SK-N-MC (cell line): ENCODE measurements around the gene NDRG3.
A peak's percentile ranks its signal among the peaks of the same experiment; 100 is the strongest.

Experiments used
- DNase-seq: peaks from one replicate; pipeline ENCODE4 v3.0.0-alpha.2; 2011; ENCODE audit warnings: low read depth, low spot score
- H3K27ac ChIP-seq: fragments of 200-600 bp; sonication (generic); 2 replicates; pipeline ENCODE4 v1.5.1; 2016; ENCODE audit warnings: mixed run types
- H3K36me3 ChIP-seq: fragments of 200-600 bp; sonication (generic); 2 replicates; pipeline ENCODE4 v1.6.1; 2017; ENCODE audit warnings: antibody characterized with exemption, low read length, mixed read lengths; ENCODE audit not compliant: insufficient read depth
- H3K4me3 ChIP-seq: fragments of 200-600 bp; sonication (generic); 2 replicates; pipeline ENCODE4 v1.5.1; 2016
- H3K9ac ChIP-seq: fragments of 200-600 bp; sonication (generic); 2 replicates; pipeline ENCODE4 v1.8.0; 2017; ENCODE audit warnings: mixed run types, mixed read lengths; ENCODE audit not compliant: insufficient read length
- H3K9me3 ChIP-seq: fragments of 200-600 bp; sonication (generic); 2 replicates; pipeline ENCODE4 v1.6.1; 2017; ENCODE audit warnings: low read depth, mild to moderate bottlenecking, antibody characterized with exemption, low read length, moderate library complexity, mixed read lengths
- EZH2 ChIP-seq: fragments of 200-600 bp; sonication (generic); IDR thresholded peaks from one replicate; pipeline ENCODE4 v1.6.1; 2017; ENCODE audit warnings: antibody characterized with exemption
- FOXP2 ChIP-seq: optimal IDR thresholded peaks from 2 replicates; pipeline ENCODE3; 2011; ENCODE audit warnings: mild to moderate bottlenecking, moderate library complexity; ENCODE audit not compliant: insufficient read depth; ENCODE audit errors: extremely low read length, control extremely low read depth
- POLR2AphosphoS5 ChIP-seq: IDR thresholded peaks from 2 replicates; pipeline ENCODE4 v1.6.1; 2012; ENCODE audit warnings: mild to moderate bottlenecking, low read depth, low read length, borderline replicate concordance

The NDRG3 gene

GRCh38 chr20:36606158-36607066 lies 139.5 kb downstream of the NDRG3 start:
- H3K9ac ChIP-seq, result peak overlapping the region; percentile 97
- peaks cover 39% of the 10 kb centered on the region for H3K36me3 ChIP-seq
- no peak for TF ChIP-seq POLR2AphosphoS5
- no peak for TF ChIP-seq EZH2
- no peak for TF ChIP-seq FOXP2
- no peak for DNase-seq
- H3K4me3 ChIP-seq, result peak overlapping the region; percentile 99
- no peaks in the 10 kb centered on the region for H3K9me3 ChIP-seq
- peak overlapping the region; percentile 76; the same call in 1 of the 2 replicates for H3K27ac ChIP-seq

- H3K9ac ChIP-seq, result peak within 1 kb of the TSS; percentile 97
- peak within 1 kb of the TSS; percentile 76; the same call in 1 of the 2 replicates for H3K27ac ChIP-seq
- H3K4me3 ChIP-seq, result peak within 1 kb of the TSS; percentile 99
- H3K9me3 ChIP-seq, result no peaks in the 10 kb centered on the region
- peak; percentile 91 for DNase-seq
- TF ChIP-seq POLR2AphosphoS5 (peak; percentile 83), FOXP2 (no peak), EZH2 (no peak)
- H3K36me3 ChIP-seq, result peaks cover 30% of the 10 kb centered on the region
These were observed 140.3 kb downstream of the NDRG3 start, which contains the start of gene RAB5IF for GRCh38 chr20:36605399-36606157. Gene RAB5IF, plus strand, starts transcription at chr20:36605779. Its CDS starts 173 bp downstream, at chr20:36605952.

GRCh38 chr20:36604952-36605398 lies 140.9 kb downstream of the NDRG3 start:
- peak overlapping the region; percentile 99 for H3K4me3 ChIP-seq
- 0 out of 2 replicates have a peak overlapping the region, but pooled peaks have one; percentile 15 for H3K27ac ChIP-seq
- TF ChIP-seq EZH2 (no peak), FOXP2 (no peak), POLR2AphosphoS5 (no peak)
- peaks cover 25% of the 10 kb centered on the region for H3K36me3 ChIP-seq
- H3K9ac ChIP-seq, result peak overlapping the region; percentile 58
- no peak for DNase-seq
- no peaks in the 10 kb centered on the region for H3K9me3 ChIP-seq
